Endothelial cell of umbilical vein (primary cell): Measurements from ENCODE around the gene TRPM3. TPM values are rescaled to one million over a fixed set of nuclear protein-coding genes. Genes with fewer than 3 reads are reported as not detected.

Experiments
- BruUV-seq: library from RNA; stranded (reverse); fragments of 400-500 nt; replicated peaks from 2 replicates; lab custom pipeline; 2021; lab: Mats Ljungman, UMichigan
- CTCF ChIA-PET: fragments of 300-600, 350-600 bp; sonication (Branson Sonifier 250); formaldehyde crosslinking; loops from one replicate; lab custom pipeline; 2021; ENCODE audit warnings: antibody characterized with exemption, inconsistent platforms; lab: Charles Lee
- POLR2A ChIA-PET: fragments of 300-600, 350-600 bp; sonication (Branson Sonifier 250); formaldehyde crosslinking; loops from one replicate; lab custom pipeline; 2021; ENCODE audit warnings: antibody characterized with exemption, inconsistent platforms; lab: Charles Lee
- DNase-seq: peaks from one replicate; pipeline ENCODE4 v3.0.0-alpha.2; 2011; ENCODE audit warnings: low read depth, low spot score
- FAIRE-seq: peaks from 2 replicates; lab custom pipeline; 2011; peaks lifted over from hg19 to GRCh38; lab: Jason Lieb, UNC
- H2AFZ ChIP-seq: 2 replicates; pipeline ENCODE4 v1.6.0; 2012; ENCODE audit warnings: low read depth, low read length, control low read depth, inconsistent platforms
- H3K27ac ChIP-seq: 2 replicates; pipeline ENCODE4 v1.5.1; 2011; ENCODE audit warnings: low read depth, mild to moderate bottlenecking, control low read depth, low read length, moderate library complexity; ENCODE audit not compliant: insufficient read depth
- H3K27me3 ChIP-seq, 2 experiments: 2 replicates each; pipeline versions ENCODE4 v1.6.0 to v1.6.1; 2011; ENCODE audit warnings: low read length in 2 of 2, mixed read lengths in 1 of 2; ENCODE audit not compliant: control insufficient read depth in 2 of 2, insufficient read depth in 2 of 2
- H3K36me3 ChIP-seq, 2 experiments: 2 replicates in 1 of 2; 3 replicates in 1 of 2; pipeline ENCODE4 v1.5.1; 2011; ENCODE audit warnings: low read length in 2 of 2, mild to moderate bottlenecking in 1 of 2, moderate library complexity in 1 of 2; ENCODE audit not compliant: control insufficient read depth in 2 of 2, insufficient read depth in 2 of 2; ENCODE audit errors: extremely low read depth in 1 of 2
- H3K4me1 ChIP-seq: 3 replicates; pipeline ENCODE4 v1.5.1; 2011; ENCODE audit warnings: mild to moderate bottlenecking, low read length; ENCODE audit not compliant: control insufficient read depth, insufficient read depth; ENCODE audit errors: extremely low read depth
- H3K4me2 ChIP-seq: 2 replicates; pipeline ENCODE4 v1.6.1; 2011; ENCODE audit warnings: low read length, control low read depth, mixed read lengths; ENCODE audit not compliant: insufficient read depth
- H3K4me3 ChIP-seq, 3 experiments: fragments of 200-600 bp in 1 of 3; sonication (generic), shearing (Covaris generic) in 1 of 3; replicated peaks in 1 of 3; 2 replicates each; pipeline ENCODE4 v1.5.1; 2011 to 2016; ENCODE audit warnings: control low read depth in 3 of 3, low read length in 3 of 3, mild to moderate bottlenecking in 2 of 3, inconsistent platforms in 1 of 3, low read depth in 1 of 3, moderate library complexity in 1 of 3; ENCODE audit not compliant: insufficient read depth in 1 of 3
- H3K79me2 ChIP-seq: 2 replicates; pipeline ENCODE4 v1.6.0; 2012; ENCODE audit warnings: low read length, inconsistent platforms; ENCODE audit not compliant: control insufficient read depth, insufficient read depth
- H3K9ac ChIP-seq: replicated peaks from 2 replicates; pipeline ENCODE3; 2011; ENCODE audit warnings: low read length, control low read depth; ENCODE audit not compliant: insufficient read depth; ENCODE audit errors: extremely low read depth
- H3K9me1 ChIP-seq: replicated peaks from 3 replicates; pipeline ENCODE4 v1.6.0; 2011; ENCODE audit warnings: mild to moderate bottlenecking, low read length; ENCODE audit not compliant: control insufficient read depth, insufficient read depth; ENCODE audit errors: extremely low read depth
- H3K9me3 ChIP-seq: replicated peaks from 2 replicates; pipeline ENCODE4 v1.5.1; 2012; ENCODE audit warnings: low read length, inconsistent platforms; ENCODE audit not compliant: control insufficient read depth, insufficient read depth
- H4K20me1 ChIP-seq: replicated peaks from 2 replicates; pipeline ENCODE3; 2011; ENCODE audit warnings: mild to moderate bottlenecking, low read length; ENCODE audit not compliant: control insufficient read depth, insufficient read depth; ENCODE audit errors: extremely low read depth
- CTCF ChIP-seq, 2 donors: IDR thresholded peaks; 1 replicate in 1 of 2; 2 replicates in 1 of 2; pipeline ENCODE4 v1.5.1; 2011; ENCODE audit warnings: low read length in 2 of 2, mild to moderate bottlenecking in 2 of 2, moderate library complexity in 2 of 2, control low read depth in 1 of 2, inconsistent platforms in 1 of 2, low read depth in 1 of 2; ENCODE audit not compliant: insufficient read depth in 1 of 2; ENCODE audit errors: extremely low read depth in 1 of 2
- EZH2 ChIP-seq: IDR thresholded peaks from 2 replicates; pipeline ENCODE4 v1.6.1; 2012; ENCODE audit warnings: borderline replicate concordance, low read depth, mild to moderate bottlenecking, moderate library complexity, low read length, inconsistent platforms; ENCODE audit not compliant: severe bottlenecking
- FOS ChIP-seq: IDR thresholded peaks from 2 replicates; pipeline ENCODE4 v1.6.1; 2011; ENCODE audit warnings: mild to moderate bottlenecking, low read length, moderate library complexity, borderline replicate concordance; ENCODE audit not compliant: insufficient read depth
- GATA2 ChIP-seq: IDR thresholded peaks from 2 replicates; pipeline ENCODE4 v1.7.0; 2011; ENCODE audit warnings: low read depth, mild to moderate bottlenecking, moderate library complexity, mixed read lengths, low read length; ENCODE audit not compliant: insufficient read length, insufficient read depth
- JUN ChIP-seq: IDR thresholded peaks from 2 replicates; pipeline ENCODE4 v1.6.1; 2011; ENCODE audit warnings: borderline replicate concordance, low read depth; ENCODE audit not compliant: insufficient read length, insufficient read depth
- MYC ChIP-seq: IDR thresholded peaks from one replicate; pipeline ENCODE4 v1.6.1; 2011; ENCODE audit warnings: mild to moderate bottlenecking, low read depth, low read length
- POLR2A ChIP-seq: IDR thresholded peaks from 2 replicates; pipeline ENCODE4 v1.6.1; 2012; ENCODE audit warnings: low read depth, mild to moderate bottlenecking, control low read depth, low read length
- POLR2AphosphoS5 ChIP-seq: IDR thresholded peaks from 2 replicates; pipeline ENCODE4 v1.6.1; 2012; ENCODE audit warnings: low read depth, mild to moderate bottlenecking, control low read depth, low read length, moderate library complexity; ENCODE audit not compliant: insufficient read depth
- dilution Hi-C: fragments of 300-500 bp; cut with MboI; formaldehyde crosslinking; loops from one replicate; pipeline ENCODE4 v1.15.0; 2019; ENCODE audit warnings: low sequenced_read_pairs; ENCODE audit not compliant: extremely low pct_ligation_motif_present
- intact Hi-C: fragments of 100-400 bp; cut with micrococcal nuclease; formaldehyde crosslinking; loops from one replicate; pipeline ENCODE4 v1.10.0; 2022
- polyA plus RNA-seq, 4 experiments: library from polyadenylated mRNA; depleted of rRNA in 3 of 4; stranded (reverse) in 3 of 4; unstranded in 1 of 4; fragments of >200 nt; gene quantifications; 2 replicates each; pipeline versions ENCODE4 v1.2.1 to v1.2.3, GENCODE V29; 2011 to 2012; ENCODE audit warnings: missing spikeins in 1 of 4
- total RNA-seq: library from RNA; stranded (reverse); gene quantifications from 2 replicates; pipeline ENCODE4 v1.2.3, GENCODE V29; 2021
- TF ChIP-seq, protein P1 (sequence below): IDR thresholded peaks from 2 replicates; pipeline ENCODE4 v1.6.1; 2011; ENCODE audit not compliant: insufficient read depth, insufficient read length

The TRPM3 gene
- total and polyA plus RNA-seq, 2 donors (not counting 3 experiments of a cell fraction or from before 2014, with no cell fraction given) = 0.17 to 0.33 TPM

DNA sequence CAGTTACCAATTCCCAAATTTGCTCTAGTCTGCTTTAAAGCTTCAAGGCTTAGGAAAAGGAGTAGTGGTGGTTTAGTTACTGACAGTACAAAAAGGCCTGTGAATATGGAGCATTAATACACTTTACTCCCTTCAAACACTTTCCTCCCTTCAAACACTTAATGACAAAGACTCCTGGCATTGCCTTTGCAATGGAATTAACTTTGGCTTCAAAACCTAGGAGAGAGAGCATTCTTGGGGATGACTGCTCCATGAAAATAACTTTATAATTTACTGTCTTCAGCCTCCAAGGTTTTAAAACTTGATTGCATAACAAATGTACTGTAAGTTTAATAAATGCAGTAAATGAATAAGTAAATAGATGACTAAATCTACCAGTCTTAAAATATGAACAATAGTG is 185.6 kb downstream of the TRPM3 start:
- H3K4me2 ChIP-seq = no peak overlapping the region
- intact Hi-C loops (loop anchor here (10.0 kb wide), 1 partner anchor 189 kb away; the partner anchor contains the start of gene TRPM3), dilution Hi-C loops (no loop called here)
- no peaks in the 10 kb centered on the region for H3K79me2 ChIP-seq
- H3K4me3 ChIP-seq = no peak overlapping the region
- H3K36me3 ChIP-seq = no peaks in the 10 kb centered on the region
- H3K4me1 ChIP-seq = no peaks in the 10 kb centered on the region
- no peak overlapping the region for H2AFZ ChIP-seq
- H3K27me3 ChIP-seq = peaks cover 6 to 13% of the 10 kb centered on the region in 2 experiments
- H3K9ac ChIP-seq = no peak overlapping the region
- no peaks in the 10 kb centered on the region for H4K20me1 ChIP-seq
- DNase-seq (no peak), FAIRE-seq (peak; percentile 52)
- ChIA-PET POLR2A (no interaction called here), CTCF (interaction anchor here (1.8 kb wide), 1 partner anchor 11 kb away, joined by 8 read pairs; no protein-coding TSS in a partner anchor)
- TF ChIP-seq JUN = no peak
- TF ChIP-seq, protein P1, sequence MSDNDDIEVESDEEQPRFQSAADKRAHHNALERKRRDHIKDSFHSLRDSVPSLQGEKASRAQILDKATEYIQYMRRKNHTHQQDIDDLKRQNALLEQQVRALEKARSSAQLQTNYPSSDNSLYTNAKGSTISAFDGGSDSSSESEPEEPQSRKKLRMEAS = no peak
- TF ChIP-seq EZH2 = no peak
- TF ChIP-seq POLR2A = no peak
- no peak for TF ChIP-seq POLR2AphosphoS5
- TF ChIP-seq MYC = no peak
- no peak for TF ChIP-seq FOS
- no peak overlapping the region for H3K27ac ChIP-seq
- BruUV-seq = no TSS peak
- no peaks in the 10 kb centered on the region for H3K9me3 ChIP-seq
- no peaks in the 10 kb centered on the region for H3K9me1 ChIP-seq

GRCh38 chr9:70934642-70935041 is 186.8 kb downstream of the TRPM3 start:
- Histone ChIP-seq H2AFZ (no peak overlapping the region), H3K4me2 (no peak overlapping the region), H3K4me1 (no peaks in the 10 kb centered on the region), H4K20me1 (no peaks in the 10 kb centered on the region), H3K9me1 (no peaks in the 10 kb centered on the region), H3K9me3 (no peaks in the 10 kb centered on the region), H3K4me3 (no peak overlapping the region), H3K36me3 (no peaks in the 10 kb centered on the region), H3K79me2 (no peaks in the 10 kb centered on the region), H3K9ac (no peak overlapping the region), H3K27me3 (peaks cover 3 to 11% of the 10 kb centered on the region in 2 experiments), H3K27ac (no peak overlapping the region)
- no TSS peak for BruUV-seq
- DNase-seq = no peak
- no peak for FAIRE-seq
- CTCF ChIA-PET = no interaction called here
- TF ChIP-seq POLR2AphosphoS5 = no peak
- no peak for TF ChIP-seq POLR2A
- TF ChIP-seq GATA2 = no peak
- TF ChIP-seq, protein P1 = no peak
- no peak for TF ChIP-seq FOS
- TF ChIP-seq MYC = no peak
- no peak for TF ChIP-seq CTCF (IDR thresholded peaks at IDR 0.05; ENCODE audit: extremely low read depth in 1 of 2, insufficient read depth in 1 of 2, low read depth in 1 of 2, low read length in 2 of 2)
- TF ChIP-seq EZH2 = no peak
- TF ChIP-seq JUN = no peak
- intact Hi-C loops (loop anchor here (10.0 kb wide), 1 partner anchor 190 kb away; the partner anchor contains the start of gene TRPM3), dilution Hi-C loops (no loop called here)
- POLR2A ChIA-PET = no interaction called here
